ENCODE data around the gene CENPX.
A peak's percentile ranks its signal among the peaks of the same experiment; 100 is the strongest.

Gene CENPX

DNA sequence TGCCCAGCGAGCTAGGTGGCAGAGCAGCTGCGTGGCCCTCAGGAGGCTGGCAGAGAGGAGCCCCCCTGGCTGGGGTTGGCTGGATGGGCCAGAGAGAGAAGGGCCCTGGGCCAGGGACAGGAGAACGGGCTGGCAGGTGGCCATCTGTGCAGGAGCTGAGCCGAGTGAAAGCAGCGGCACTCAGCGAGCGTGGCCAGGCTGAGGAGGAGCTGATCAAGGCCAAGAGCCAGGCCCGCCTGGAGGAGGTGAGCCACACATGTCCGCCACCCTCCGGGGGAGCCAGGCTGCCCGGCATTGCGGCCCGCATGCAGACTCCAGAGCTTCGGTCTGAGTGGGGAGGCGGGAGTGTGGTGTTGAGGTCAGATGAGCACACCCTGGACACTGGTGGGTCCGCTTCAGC is 6.7 kb upstream of the CENPX start:
- no peak for DNase-seq (ENCODE audit: low read depth, low spot score)
- no peak overlapping the region for H3K4me3 ChIP-seq (ENCODE audit: low read length)

DNA sequence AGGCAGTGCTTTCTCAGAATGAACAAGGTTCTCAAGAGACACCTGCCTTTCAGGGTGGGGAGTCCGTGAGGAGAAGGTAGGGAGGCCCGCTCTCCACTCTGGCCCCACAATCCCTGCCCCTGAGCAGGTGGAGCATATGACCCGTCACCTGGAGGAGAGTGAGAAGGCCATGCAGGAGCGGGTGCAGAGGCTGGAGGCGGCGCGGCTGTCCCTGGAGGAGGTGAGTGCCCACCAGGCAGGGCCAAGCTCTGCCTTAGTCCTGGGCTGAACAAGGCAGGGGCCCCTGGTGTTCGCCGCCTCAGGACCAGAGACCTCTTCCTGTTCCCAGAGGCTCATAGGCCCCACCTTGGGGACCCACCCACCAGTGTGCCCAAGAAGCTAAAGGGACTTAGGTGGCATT is 6.3 kb upstream of the CENPX start:
- no peak for DNase-seq (ENCODE audit: low read depth, low spot score)
- no peak overlapping the region for H3K4me3 ChIP-seq (ENCODE audit: low read length)

DNA sequence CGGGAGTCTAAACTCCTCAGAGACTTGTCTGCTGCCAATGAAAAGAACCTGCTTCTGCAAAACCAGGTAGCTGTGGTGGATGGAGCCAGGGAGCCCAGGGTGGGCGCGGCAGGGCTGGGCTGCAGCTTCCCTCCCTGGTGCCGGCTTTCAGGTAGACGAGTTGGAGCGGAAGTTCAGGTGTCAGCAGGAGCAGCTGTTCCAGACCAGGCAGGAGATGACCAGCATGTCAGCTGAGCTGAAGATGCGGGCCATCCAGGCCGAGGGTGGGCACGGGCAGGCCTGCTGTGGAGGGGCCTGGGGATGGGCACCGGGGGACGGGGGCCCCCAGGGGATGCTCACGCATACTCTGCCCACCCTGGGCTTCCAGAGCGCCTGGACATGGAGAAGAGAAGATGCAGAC is 5.6 kb upstream of the CENPX start:
- DNase-seq (ENCODE audit: low read depth, low spot score) = no peak

DNA sequence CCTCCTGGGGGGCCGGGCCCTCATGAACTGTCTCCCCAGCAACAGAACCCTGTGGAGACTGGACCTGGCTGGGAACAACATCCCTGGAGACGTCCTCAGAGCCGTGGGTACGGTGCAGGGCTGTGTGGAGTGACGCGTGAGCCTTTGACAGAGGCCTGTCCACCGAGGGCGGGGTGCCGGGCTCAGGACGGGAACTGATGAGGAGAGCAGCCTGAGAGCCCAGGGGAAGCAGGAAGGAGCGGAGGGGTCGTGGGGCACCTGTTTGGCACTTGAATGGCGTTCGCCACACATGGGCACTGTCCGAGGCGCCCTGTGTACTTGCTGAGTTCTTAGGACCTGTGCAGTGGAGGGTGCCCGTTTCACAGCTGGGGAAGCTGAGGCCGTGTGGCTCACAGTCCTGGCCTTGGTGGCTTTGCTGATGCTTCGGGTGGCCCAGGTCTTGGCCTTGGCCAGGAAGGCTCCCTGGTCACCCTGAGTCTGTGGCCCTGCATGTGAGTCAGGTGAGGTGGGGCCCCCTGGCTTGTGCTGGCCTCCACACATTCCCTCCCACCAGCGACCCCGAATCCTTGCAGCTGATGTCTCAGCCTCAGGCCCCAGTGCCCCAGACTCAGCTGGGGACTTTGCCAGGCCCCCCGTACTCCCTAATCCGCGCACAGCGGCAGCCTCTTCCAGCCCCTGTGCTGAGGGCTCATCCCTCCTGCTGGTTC is 2.9 kb upstream of the CENPX start:
- no peak overlapping the region for H3K4me3 ChIP-seq (ENCODE audit: low read length)
- DNase-seq (ENCODE audit: low read depth, low spot score) = no peak

More for the DNA sequence above, 5.6 kb upstream of the CENPX start:
- no peak overlapping the region for H3K4me3 ChIP-seq (ENCODE audit: low read length)

DNA sequence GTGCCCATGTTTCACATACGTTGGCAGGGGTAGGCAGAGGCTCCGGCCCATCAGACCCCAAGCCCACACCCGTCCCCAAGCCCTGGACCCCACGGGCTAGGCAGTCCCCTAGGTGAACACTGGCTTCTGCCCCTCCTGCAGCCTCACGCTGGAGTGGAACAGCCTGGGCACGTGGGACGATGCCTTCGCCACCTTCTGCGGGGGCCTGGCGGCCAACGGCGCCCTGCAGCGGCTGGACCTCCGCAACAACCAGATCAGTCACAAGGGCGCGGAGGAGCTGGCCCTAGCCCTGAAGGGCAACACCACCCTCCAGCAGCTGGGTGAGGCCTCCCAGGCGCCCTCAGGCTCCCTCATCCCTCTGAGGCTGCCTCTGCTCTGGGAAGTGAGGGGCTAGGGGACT is 2.2 kb upstream of the CENPX start:
- H3K4me3 ChIP-seq (ENCODE audit: low read length) = no peak overlapping the region
- DNase-seq (ENCODE audit: low read depth, low spot score) = no peak

GRCh38 chr17:82023447-82024241 is 966 bp upstream of the CENPX start:
- no peak for DNase-seq (ENCODE audit: low read depth, low spot score)
- H3K4me3 ChIP-seq (ENCODE audit: low read length) = peak overlapping the region; percentile 78

GRCh38 chr17:82022981-82023446 is 336 bp upstream of the CENPX start, which contains the start of gene LRRC45:
Gene LRRC45, plus strand, starts transcription at chr17:82023305. Its CDS starts 339 bp downstream, at chr17:82023644.
- DNase-seq (ENCODE audit: low read depth, low spot score) = peak; percentile 99

GRCh38 chr17:82021900-82022309 is 773 bp downstream of the CENPX start:
- DNase-seq (ENCODE audit: low read depth, low spot score) = no peak
- peak overlapping the region; percentile 84 for H3K4me3 ChIP-seq (ENCODE audit: low read length)

More at GRCh38 chr17:82022981-82023446, 336 bp upstream of the CENPX start, which contains the start of gene LRRC45:
- peak within 1 kb of the TSS; percentile 84 for H3K4me3 ChIP-seq (ENCODE audit: low read length)

GRCh38 chr17:82021107-82021899 is 1.4 kb downstream of the CENPX start:
- peak; percentile 47 for DNase-seq (ENCODE audit: low read depth, low spot score)

GRCh38 chr17:82020572-82021106 is 2.0 kb downstream of the CENPX start:
- no peak for DNase-seq (ENCODE audit: low read depth, low spot score)
- H3K4me3 ChIP-seq (ENCODE audit: low read length) = no peak overlapping the region

More at GRCh38 chr17:82021107-82021899, 1.4 kb downstream of the CENPX start:
- H3K4me3 ChIP-seq (ENCODE audit: low read length) = peak overlapping the region; percentile 84

DNA sequence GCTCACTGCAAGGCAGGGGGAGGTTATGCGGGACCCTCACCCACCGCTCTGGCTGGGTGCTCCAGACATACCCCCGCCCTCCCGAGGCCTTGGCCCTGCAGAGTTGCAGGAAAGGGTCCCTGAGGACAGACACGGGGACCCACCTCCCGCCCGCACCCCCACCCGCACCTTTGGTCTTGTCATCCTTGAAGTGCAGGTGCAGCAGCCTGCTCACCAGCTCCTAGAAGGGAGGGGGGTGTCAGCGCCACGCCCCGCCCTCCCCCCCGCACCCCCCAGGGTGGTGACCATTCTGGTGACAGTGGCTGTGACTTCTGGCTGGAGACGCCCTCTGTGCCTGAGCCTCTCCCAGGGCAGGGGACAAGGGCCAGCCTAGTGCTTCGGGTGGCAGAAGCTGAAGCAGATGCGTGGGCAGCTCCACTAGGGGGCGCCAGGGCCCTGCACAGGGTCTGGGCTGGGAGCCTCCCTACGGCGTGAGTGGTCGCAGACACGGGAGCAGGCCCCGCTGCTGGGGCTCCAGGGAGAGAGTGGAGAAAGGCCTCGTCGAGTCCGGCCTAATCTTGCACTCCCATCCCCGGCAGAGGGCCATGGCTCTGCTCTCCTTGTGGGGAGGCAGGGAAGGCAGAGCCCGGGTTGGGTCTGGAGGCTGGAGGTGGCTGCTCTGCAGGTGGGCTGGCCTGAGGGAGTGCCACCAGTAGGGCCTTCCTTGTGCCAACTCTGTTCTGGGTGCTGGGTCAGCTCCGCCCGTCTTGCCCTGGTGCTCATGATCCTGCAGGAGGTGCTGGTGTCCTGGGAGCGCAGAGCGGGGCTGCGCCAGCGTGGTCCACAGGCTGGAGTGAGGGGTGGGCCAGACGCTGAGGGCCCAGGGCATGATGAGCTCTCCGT is 2.7 kb downstream of the CENPX start:
- no peak overlapping the region for H3K4me3 ChIP-seq (ENCODE audit: low read length)
- DNase-seq (ENCODE audit: low read depth, low spot score) = no peak

DNA sequence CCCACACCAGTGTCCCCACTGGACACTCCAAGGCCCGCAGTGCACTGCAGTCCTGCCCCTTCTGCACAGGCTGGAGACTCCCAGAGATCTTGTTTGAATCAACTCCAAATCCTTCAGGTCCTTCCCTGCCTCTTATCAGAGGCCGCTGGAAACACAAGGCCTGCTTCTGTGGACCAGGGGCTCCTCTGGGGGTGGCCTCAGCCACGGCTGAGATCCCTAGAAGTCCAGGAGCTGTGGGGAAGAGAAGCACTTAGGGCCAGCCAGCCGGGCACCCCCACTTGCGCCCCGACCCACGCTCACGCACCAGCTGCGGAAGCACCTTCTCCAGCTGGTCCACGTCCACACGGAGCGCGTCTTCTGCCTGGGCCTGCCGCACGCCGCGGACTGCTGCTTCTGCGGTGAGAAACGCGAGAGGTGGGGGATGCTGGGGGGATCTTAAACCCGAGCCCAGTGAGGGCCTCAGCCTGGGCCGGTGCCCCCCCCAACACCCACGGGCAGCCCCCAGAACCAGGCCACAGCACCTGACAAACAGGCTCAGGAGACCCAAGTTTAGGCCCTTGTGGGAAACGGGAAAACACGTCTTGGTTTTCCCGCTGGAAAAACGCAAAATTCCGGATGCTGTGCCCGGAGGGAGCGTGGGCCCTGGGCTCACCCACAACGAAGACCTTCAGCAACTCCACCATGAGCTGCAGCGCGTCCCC is 3.5 kb downstream of the CENPX start:
- no peak overlapping the region for H3K4me3 ChIP-seq (ENCODE audit: low read length)
- no peak for DNase-seq (ENCODE audit: low read depth, low spot score)

- H3K4me3 ChIP-seq (ENCODE audit: low read length) = no peak overlapping the region
- DNase-seq (ENCODE audit: low read depth, low spot score) = no peak
Observed at GRCh38 chr17:82018152-82018988, 4.3 kb downstream of the CENPX start.

DNA sequence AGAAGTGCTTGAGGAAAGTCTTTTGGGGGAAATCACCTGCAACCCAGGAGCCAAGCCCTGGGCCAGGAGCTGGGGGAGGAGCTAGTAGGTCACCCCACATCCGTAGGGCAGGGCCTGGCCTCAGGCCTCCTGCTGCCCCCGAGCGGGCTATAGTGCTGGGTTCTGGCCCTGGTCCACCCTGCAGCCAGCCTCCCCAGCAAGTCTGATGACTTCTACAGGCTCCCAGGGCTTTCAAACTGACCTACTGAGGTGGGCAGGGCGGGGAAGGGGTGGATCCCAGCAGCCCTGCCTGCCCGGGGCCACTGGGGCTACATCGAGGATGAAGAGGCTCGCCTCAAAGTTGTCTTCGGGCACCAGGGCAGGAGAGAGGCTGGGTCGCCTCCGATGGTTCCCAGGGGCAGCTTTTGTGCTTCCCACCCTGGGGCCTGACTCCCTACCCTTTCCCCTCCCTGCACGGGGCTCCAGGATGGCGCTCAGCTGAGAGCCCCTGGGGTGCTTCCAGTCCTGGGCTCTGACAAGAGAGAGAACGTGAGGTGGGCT is 5.0 kb downstream of the CENPX start:
- no peak overlapping the region for H3K4me3 ChIP-seq (ENCODE audit: low read length)
- DNase-seq (ENCODE audit: low read depth, low spot score) = no peak

DNA sequence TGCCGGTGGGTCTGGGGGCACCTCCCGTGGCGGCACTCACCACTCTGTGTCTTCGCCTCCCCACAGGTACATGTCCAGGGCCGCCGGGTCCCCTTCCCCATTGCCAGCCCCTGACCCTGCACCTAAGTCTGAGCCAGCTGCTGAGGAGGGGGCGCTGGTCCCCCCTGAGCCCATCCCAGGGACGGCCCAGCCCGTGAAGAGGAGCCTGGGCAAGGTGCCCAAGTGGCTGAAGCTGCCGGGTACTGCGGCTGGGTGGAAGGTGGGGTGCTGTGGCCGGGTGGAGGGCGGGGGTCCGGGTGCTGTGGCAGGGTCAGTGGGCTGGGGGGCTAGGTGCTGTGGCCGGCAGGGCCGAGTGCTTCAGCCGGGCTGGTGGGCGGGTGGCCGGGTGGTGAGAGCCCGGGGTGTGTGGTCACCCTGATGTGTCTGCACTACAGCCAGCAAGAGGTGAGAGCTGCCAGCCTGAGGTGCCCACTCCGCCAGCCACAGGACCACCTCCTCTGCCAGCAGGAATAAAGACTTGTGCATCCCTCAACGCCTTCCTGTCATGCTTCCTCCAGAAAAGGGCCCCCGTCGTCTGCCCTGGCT is 5.7 kb downstream of the CENPX start:
- H3K4me3 ChIP-seq (ENCODE audit: low read length) = no peak overlapping the region
- DNase-seq (ENCODE audit: low read depth, low spot score) = no peak
